GM12878 (cell line): ENCODE data around the gene IRF2BP1. TPM values are rescaled to one million over a fixed set of nuclear protein-coding genes. Genes with fewer than 3 reads are reported as not detected.

Experiments used
- ATAC-seq: fragments of 200-7000 bp; cut with Tn5 transposase; 3 replicates; pipeline ENCODE4 v1.9.1; 2020; ENCODE audit warnings: mild to moderate bottlenecking, moderate library complexity
- BruUV-seq: library from RNA; stranded (reverse); fragments of 400-500 nt; replicated peaks from 2 replicates; lab custom pipeline; 2021; lab: Mats Ljungman, UMichigan
- CTCF ChIA-PET: fragments of 300-600 bp; sonication (Branson Sonifier 250); formaldehyde crosslinking; extraction: SDS; loops from one replicate; lab custom pipeline; 2021; ENCODE audit warnings: inconsistent platforms; lab: Yijun Ruan, JAX
- POLR2A ChIA-PET: fragments of 350-600 bp; formaldehyde crosslinking; extraction: SDS; loops from one replicate; lab custom pipeline; 2021; ENCODE audit warnings: inconsistent platforms; lab: Charles Lee
- RAD21 ChIA-PET: fragments of 300-600 bp; sonication (Branson Sonifier 250); formaldehyde crosslinking; loops from one replicate; lab custom pipeline; 2023; ENCODE audit warnings: antibody characterized with exemption; ENCODE audit not compliant: unreplicated experiment; lab: Charles Lee
- SMC1A ChIA-PET: fragments of 300-600 bp; sonication (Branson Sonifier 250); formaldehyde crosslinking; loops from one replicate; lab custom pipeline; 2023; ENCODE audit not compliant: unreplicated experiment, uncharacterized antibody; lab: Charles Lee
- DNase-seq: peaks from one replicate; pipeline ENCODE4 v3.0.0-alpha.2; 2011; ENCODE audit warnings: low read depth, low spot score
- FAIRE-seq: peaks from 3 replicates; lab custom pipeline; 2011; peaks lifted over from hg19 to GRCh38; lab: Jason Lieb, UNC
- H2AFZ ChIP-seq: 2 replicates; pipeline ENCODE4 v1.6.0; 2011; ENCODE audit warnings: low read depth, low read length, control low read depth; ENCODE audit not compliant: control insufficient read depth
- H3K27ac ChIP-seq: 2 replicates; pipeline ENCODE4 v1.5.1; 2011; ENCODE audit warnings: control low read depth; ENCODE audit not compliant: control insufficient read depth, insufficient read depth
- H3K27me3 ChIP-seq, 2 experiments: replicated peaks in 1 of 2; 2 replicates each; pipeline versions ENCODE4 v1.6.0 to v1.6.1; 2011; ENCODE audit warnings: low read length in 1 of 2; ENCODE audit not compliant: control insufficient read depth in 2 of 2, insufficient read depth in 2 of 2
- H3K36me3 ChIP-seq, 2 experiments: 2 replicates each; pipeline ENCODE4 v1.5.1; 2011; ENCODE audit warnings: low read length in 1 of 2; ENCODE audit not compliant: control insufficient read depth in 2 of 2, insufficient read depth in 2 of 2
- H3K4me1 ChIP-seq: 2 replicates; pipeline ENCODE4 v1.6.1; 2011; ENCODE audit warnings: mild to moderate bottlenecking, low read length, moderate library complexity, mixed read lengths; ENCODE audit not compliant: control insufficient read depth, insufficient read depth
- H3K4me2 ChIP-seq: 2 replicates; pipeline ENCODE4 v1.6.0; 2011; ENCODE audit warnings: control low read depth; ENCODE audit not compliant: control insufficient read depth, insufficient read depth
- H3K4me3 ChIP-seq: fragments of 200-600 bp; sonication (generic); 2 replicates; pipeline ENCODE4 v1.5.1; 2016
- H3K79me2 ChIP-seq: 2 replicates; pipeline ENCODE4 v1.6.0; 2011; ENCODE audit warnings: low read length; ENCODE audit not compliant: control insufficient read depth, insufficient read depth
- H3K9ac ChIP-seq: 2 replicates; pipeline ENCODE4 v1.8.0; 2011; ENCODE audit warnings: low read length, control low read depth, mixed read lengths; ENCODE audit not compliant: control insufficient read depth, insufficient read depth
- H3K9me3 ChIP-seq: replicated peaks from 3 replicates; pipeline ENCODE4 v1.5.1; 2011; ENCODE audit warnings: mild to moderate bottlenecking, low read length; ENCODE audit not compliant: control insufficient read depth, insufficient read depth
- H4K20me1 ChIP-seq: 2 replicates; pipeline ENCODE4 v1.6.0; 2011; ENCODE audit not compliant: control insufficient read depth, insufficient read depth
- CREB1 ChIP-seq: IDR thresholded peaks from 2 replicates; pipeline ENCODE4 v1.6.1; 2012; ENCODE audit warnings: low read depth, mild to moderate bottlenecking, inconsistent platforms
- HDGF ChIP-seq: fragments of 450-650 bp; IDR thresholded peaks from 2 replicates; pipeline ENCODE4 v1.6.1; 2016; ENCODE audit warnings: antibody characterized with exemption
- RFX5 ChIP-seq: IDR thresholded peaks from 2 replicates; pipeline ENCODE4 v1.6.1; 2011; ENCODE audit warnings: low read depth, low read length, improper control_type of control experiment
- RUNX3 ChIP-seq: IDR thresholded peaks from 2 replicates; pipeline ENCODE4 v1.6.1; 2012; ENCODE audit warnings: low read length, inconsistent platforms
- TARDBP ChIP-seq: IDR thresholded peaks from 2 replicates; pipeline ENCODE4 v1.6.1; 2016; ENCODE audit warnings: borderline replicate concordance
- WGBS: methylation state at CpG from one replicate; pipeline ENCODE4 v1.1.6; 2016; ENCODE audit warnings: low lambda C conversion rate; ENCODE audit not compliant: insufficient replicate concordance, insufficient coverage; ENCODE audit errors: missing lambda C conversion rate; 5-methylcytosine and 5-hydroxymethylcytosine counted together
- in situ Hi-C: fragments of 300-500 bp; cut with MboI; formaldehyde crosslinking; loops from 9 replicates; pipeline ENCODE4 v1.14.3; 2018; ENCODE audit warnings: mixed read lengths
- intact Hi-C: fragments of 100-400 bp; cut with micrococcal nuclease; formaldehyde crosslinking; loops from one replicate; pipeline ENCODE4 v1.14.2; 2022; ENCODE audit not compliant: unreplicated experiment
- polyA plus RNA-seq, 11 experiments: library from polyadenylated mRNA; depleted of rRNA in 4 of 11; unstranded in 6 of 11; stranded (reverse) in 5 of 11; fragments of >200 nt; fragmentation: Nextera tagmentation in 4 of 11; fragmentation: Illumina TruSeq in 1 of 11; extraction: Ambion mirVana in 4 of 11; extraction: Trizol in 1 of 11; gene quantifications; 1 replicate in 1 of 11; 2 replicates in 10 of 11; pipeline versions ENCODE4 v1.2.1 to v1.2.3, GENCODE V29; 2011 to 2016; ENCODE audit warnings: inconsistent platforms in 2 of 11, missing spikeins in 2 of 11, low read depth in 1 of 11
- total RNA-seq, 4 experiments: library from RNA; depleted of rRNA in 3 of 4; stranded (reverse); fragments of >200 nt in 3 of 4; fragmentation: Illumina TruSeq in 1 of 4; extraction: Trizol in 1 of 4; gene quantifications; 2 replicates each; pipeline versions ENCODE4 v1.2.1 to v1.2.3, GENCODE V29; 2013 to 2021
- TF ChIP-seq, protein P1 (sequence below): fragments of 150-350 bp; IDR thresholded peaks from 2 replicates; pipeline ENCODE4 v1.6.1; 2014; ENCODE audit warnings: mild to moderate bottlenecking, low read depth, low read length
- TF ChIP-seq, protein P2 (sequence below): fragments of 450-650 bp; IDR thresholded peaks from 2 replicates; pipeline ENCODE4 v1.6.1; 2017; ENCODE audit warnings: low read depth, mild to moderate bottlenecking, moderate library complexity
- TF ChIP-seq, protein P3 (sequence below): fragments of 450-650 bp; formaldehyde crosslinking; IDR thresholded peaks from 2 replicates; pipeline ENCODE4 v1.5.0; 2022; ENCODE audit warnings: mild to moderate bottlenecking, missing genetic modification characterization

The IRF2BP1 gene
- total and polyA plus RNA-seq, 10 of the 15 experiments (the other 5 are each of a cell fraction or from before 2014, with no cell fraction given), result 0.31 to 24.4 (median 4.4) TPM

DNA sequence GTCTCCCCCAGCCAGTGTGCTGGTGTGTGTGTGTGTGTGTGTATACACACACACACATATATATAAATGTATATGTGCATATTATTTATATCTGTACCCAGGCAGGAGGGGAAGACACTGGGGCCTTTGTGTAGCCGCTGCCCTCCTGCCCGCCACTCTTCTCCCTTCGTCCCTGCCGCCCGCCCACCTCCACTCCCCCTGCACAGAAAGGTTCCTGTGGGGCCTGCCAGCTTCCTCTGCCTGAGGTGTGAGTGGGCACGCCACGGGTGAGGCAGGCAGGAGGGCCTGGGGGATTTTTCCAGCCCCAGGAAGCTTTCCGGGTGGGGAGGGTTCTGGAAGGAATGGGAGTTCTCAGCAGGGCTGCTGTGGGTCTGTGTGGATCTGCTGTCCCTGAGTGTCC, 6.9 kb downstream of the IRF2BP1 start:
- no peaks in the 10 kb centered on the region for H3K27me3 ChIP-seq
- no TSS peak for BruUV-seq
- FAIRE-seq, result no peak
- intact Hi-C loops (no loop called here), in situ Hi-C loops (no loop called here)
- peaks cover 29% of the 10 kb centered on the region for H3K4me1 ChIP-seq
- WGBS, result 75% methylated on average over 8 of the region's 8 CpGs
- H3K36me3 ChIP-seq, result peaks cover 0 to under 1% of the 10 kb centered on the region in 2 experiments; a peak in 1 of 4 replicates
- POLR2A ChIA-PET, result interaction anchor here (0.6 to 9.0 kb wide), 2 partner anchors 14 to 15 kb away, joined by 4 to 178 read pairs; partner anchors contain the start of genes FOXA3 and SYMPK
- TF ChIP-seq CREB1 (no peak), TARDBP (no peak), HDGF (no peak), RUNX3 (no peak), RFX5 (no peak)
- TF ChIP-seq, protein P1, sequence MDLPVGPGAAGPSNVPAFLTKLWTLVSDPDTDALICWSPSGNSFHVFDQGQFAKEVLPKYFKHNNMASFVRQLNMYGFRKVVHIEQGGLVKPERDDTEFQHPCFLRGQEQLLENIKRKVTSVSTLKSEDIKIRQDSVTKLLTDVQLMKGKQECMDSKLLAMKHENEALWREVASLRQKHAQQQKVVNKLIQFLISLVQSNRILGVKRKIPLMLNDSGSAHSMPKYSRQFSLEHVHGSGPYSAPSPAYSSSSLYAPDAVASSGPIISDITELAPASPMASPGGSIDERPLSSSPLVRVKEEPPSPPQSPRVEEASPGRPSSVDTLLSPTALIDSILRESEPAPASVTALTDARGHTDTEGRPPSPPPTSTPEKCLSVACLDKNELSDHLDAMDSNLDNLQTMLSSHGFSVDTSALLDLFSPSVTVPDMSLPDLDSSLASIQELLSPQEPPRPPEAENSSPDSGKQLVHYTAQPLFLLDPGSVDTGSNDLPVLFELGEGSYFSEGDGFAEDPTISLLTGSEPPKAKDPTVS, result no peak
- TF ChIP-seq, protein P2, sequence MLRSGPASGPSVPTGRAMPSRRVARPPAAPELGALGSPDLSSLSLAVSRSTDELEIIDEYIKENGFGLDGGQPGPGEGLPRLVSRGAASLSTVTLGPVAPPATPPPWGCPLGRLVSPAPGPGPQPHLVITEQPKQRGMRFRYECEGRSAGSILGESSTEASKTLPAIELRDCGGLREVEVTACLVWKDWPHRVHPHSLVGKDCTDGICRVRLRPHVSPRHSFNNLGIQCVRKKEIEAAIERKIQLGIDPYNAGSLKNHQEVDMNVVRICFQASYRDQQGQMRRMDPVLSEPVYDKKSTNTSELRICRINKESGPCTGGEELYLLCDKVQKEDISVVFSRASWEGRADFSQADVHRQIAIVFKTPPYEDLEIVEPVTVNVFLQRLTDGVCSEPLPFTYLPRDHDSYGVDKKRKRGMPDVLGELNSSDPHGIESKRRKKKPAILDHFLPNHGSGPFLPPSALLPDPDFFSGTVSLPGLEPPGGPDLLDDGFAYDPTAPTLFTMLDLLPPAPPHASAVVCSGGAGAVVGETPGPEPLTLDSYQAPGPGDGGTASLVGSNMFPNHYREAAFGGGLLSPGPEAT, result no peak
- TF ChIP-seq, protein P3, sequence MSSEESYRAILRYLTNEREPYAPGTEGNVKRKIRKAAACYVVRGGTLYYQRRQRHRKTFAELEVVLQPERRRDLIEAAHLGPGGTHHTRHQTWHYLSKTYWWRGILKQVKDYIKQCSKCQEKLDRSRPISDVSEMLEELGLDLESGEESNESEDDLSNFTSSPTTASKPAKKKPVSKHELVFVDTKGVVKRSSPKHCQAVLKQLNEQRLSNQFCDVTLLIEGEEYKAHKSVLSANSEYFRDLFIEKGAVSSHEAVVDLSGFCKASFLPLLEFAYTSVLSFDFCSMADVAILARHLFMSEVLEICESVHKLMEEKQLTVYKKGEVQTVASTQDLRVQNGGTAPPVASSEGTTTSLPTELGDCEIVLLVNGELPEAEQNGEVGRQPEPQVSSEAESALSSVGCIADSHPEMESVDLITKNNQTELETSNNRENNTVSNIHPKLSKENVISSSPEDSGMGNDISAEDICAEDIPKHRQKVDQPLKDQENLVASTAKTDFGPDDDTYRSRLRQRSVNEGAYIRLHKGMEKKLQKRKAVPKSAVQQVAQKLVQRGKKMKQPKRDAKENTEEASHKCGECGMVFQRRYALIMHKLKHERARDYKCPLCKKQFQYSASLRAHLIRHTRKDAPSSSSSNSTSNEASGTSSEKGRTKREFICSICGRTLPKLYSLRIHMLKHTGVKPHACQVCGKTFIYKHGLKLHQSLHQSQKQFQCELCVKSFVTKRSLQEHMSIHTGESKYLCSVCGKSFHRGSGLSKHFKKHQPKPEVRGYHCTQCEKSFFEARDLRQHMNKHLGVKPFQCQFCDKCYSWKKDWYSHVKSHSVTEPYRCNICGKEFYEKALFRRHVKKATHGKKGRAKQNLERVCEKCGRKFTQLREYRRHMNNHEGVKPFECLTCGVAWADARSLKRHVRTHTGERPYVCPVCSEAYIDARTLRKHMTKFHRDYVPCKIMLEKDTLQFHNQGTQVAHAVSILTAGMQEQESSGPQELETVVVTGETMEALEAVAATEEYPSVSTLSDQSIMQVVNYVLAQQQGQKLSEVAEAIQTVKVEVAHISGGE (CRISPR knock-in tag), result no peak
- H2AFZ ChIP-seq, result no peak overlapping the region
- no peak overlapping the region for H3K9ac ChIP-seq
- ATAC-seq, result no peak
- no peak overlapping the region for H3K27ac ChIP-seq
- H3K4me3 ChIP-seq, result no peak overlapping the region
- no peaks in the 10 kb centered on the region for H4K20me1 ChIP-seq
- RAD21 ChIA-PET, result interaction anchor here (1.5 to 7.6 kb wide), 2 partner anchors 14 to 18 kb away, joined by 3 to 159 read pairs; partner anchors contain the start of genes FOXA3 and SYMPK
- SMC1A ChIA-PET, result interaction anchor here (6.0 kb wide), 1 partner anchor 12 kb away, joined by 98 read pairs; the partner anchor contains the start of genes FOXA3 and SYMPK
- no peaks in the 10 kb centered on the region for H3K9me3 ChIP-seq
- CTCF ChIA-PET, result interaction anchor here (0.7 to 9.1 kb wide), 2 partner anchors 16 to 1173 kb away, joined by 4 to 194 read pairs; partner anchors contain the start of genes FOXA3 and SYMPK
- no peaks in the 10 kb centered on the region; the same call in 1 of the 2 replicates for H3K79me2 ChIP-seq
- no peak overlapping the region for H3K4me2 ChIP-seq
- DNase-seq, result no peak
